K562 (cell line): ENCODE data around the gene AKAIN1. TPM values are rescaled to one million over a fixed set of nuclear protein-coding genes. Genes with fewer than 3 reads are reported as not detected.

Experiments
- ARID4B ChIP-seq: sonication (generic); formaldehyde crosslinking; IDR thresholded peaks from 2 replicates; pipeline ENCODE4 v1.8.0; 2022; ENCODE audit warnings: mild to moderate bottlenecking, missing genetic modification reagents
- CSDE1 ChIP-seq, 2 experiments: fragments of 450-650 bp; IDR thresholded peaks; 2 replicates each; pipeline ENCODE4 v1.6.1; 2016; ENCODE audit warnings: mild to moderate bottlenecking in 1 of 2
- CTBP1 ChIP-seq: fragments of 450-650 bp; IDR thresholded peaks from 2 replicates; pipeline ENCODE4 v1.6.1; 2016; ENCODE audit warnings: borderline replicate concordance
- HOMEZ ChIP-seq: fragments of 250-450 bp; sonication (Bioruptor Pico); IDR thresholded peaks from 2 replicates; pipeline ENCODE4 v1.4.0; 2020; ENCODE audit warnings: mild to moderate bottlenecking, moderate library complexity
- MAZ ChIP-seq, 2 experiments: fragments of 450-650 bp in 1 of 2; sonication (generic) in 1 of 2; formaldehyde crosslinking; IDR thresholded peaks in 1 of 2; conservative IDR thresholded peaks in 1 of 2; 2 replicates each; pipeline versions ENCODE4 v1.4.0 to v1.5.0; 2020; ENCODE audit warnings: mild to moderate bottlenecking in 1 of 2, missing genetic modification reagents in 1 of 2
- MEIS2 ChIP-seq: fragments of 450-650 bp; IDR thresholded peaks from 2 replicates; pipeline ENCODE4 v1.6.1; 2014; ENCODE audit warnings: mild to moderate bottlenecking; ENCODE audit not compliant: partially characterized antibody
- MTA3 ChIP-seq: fragments of 450-650 bp; formaldehyde crosslinking; IDR thresholded peaks from 2 replicates; pipeline ENCODE4 v1.6.1; 2017; ENCODE audit warnings: mild to moderate bottlenecking, borderline replicate concordance
- NFRKB ChIP-seq: fragments of 450-650 bp; IDR thresholded peaks from 2 replicates; pipeline ENCODE4 v1.6.1; 2016; ENCODE audit warnings: low read depth
- NFYB ChIP-seq: IDR thresholded peaks from 2 replicates; pipeline ENCODE4 v1.6.1; 2011; ENCODE audit warnings: mild to moderate bottlenecking, moderate library complexity; ENCODE audit not compliant: insufficient read length; ENCODE audit errors: extremely low read depth
- NR2C2 ChIP-seq, 2 experiments: fragments of 200-800 bp in 1 of 2; sonication (Bioruptor generic) in 1 of 2; sonication (generic) in 1 of 2; formaldehyde crosslinking in 1 of 2; IDR thresholded peaks; 2 replicates each; pipeline versions ENCODE4 v1.6.1 to v1.8.0; 2016 to 2022; ENCODE audit warnings: mild to moderate bottlenecking in 1 of 2, missing compliant biosample characterization in 1 of 2, missing genetic modification characterization in 1 of 2, missing genetic modification reagents in 1 of 2
- RNF219 ChIP-seq: fragments of 250-450 bp; sonication (Bioruptor Pico); IDR thresholded peaks from 2 replicates; pipeline ENCODE4 v1.5.0; 2022; ENCODE audit warnings: mild to moderate bottlenecking
- SAP30 ChIP-seq: fragments of 200-600 bp; sonication (generic); IDR thresholded peaks from 2 replicates; pipeline ENCODE4 v1.6.1; 2012; ENCODE audit warnings: borderline replicate concordance, low read depth, mild to moderate bottlenecking, moderate library complexity, low read length, control low read depth, inconsistent platforms; ENCODE audit not compliant: insufficient read depth, poor library complexity, severe bottlenecking
- SREBF1 ChIP-seq: fragments of 150-350 bp; IDR thresholded peaks from 2 replicates; pipeline ENCODE4 v1.6.1; 2014; ENCODE audit warnings: antibody characterized with exemption, low read depth, low read length, borderline replicate concordance
- TAF9B ChIP-seq: fragments of 450-650 bp; IDR thresholded peaks from 2 replicates; pipeline ENCODE4 v1.6.1; 2018; ENCODE audit warnings: mild to moderate bottlenecking; ENCODE audit not compliant: partially characterized antibody
- TAL1 ChIP-seq: fragments of 450-650 bp; IDR thresholded peaks from 2 replicates; pipeline ENCODE4 v1.6.1; 2016; ENCODE audit warnings: mild to moderate bottlenecking
- ZNF75A ChIP-seq: fragments of 450-650 bp; formaldehyde crosslinking; IDR thresholded peaks from 2 replicates; pipeline ENCODE4 v1.4.0; 2020; ENCODE audit warnings: mild to moderate bottlenecking
- ZNF76 ChIP-seq: fragments of 250-450 bp; sonication (Bioruptor Pico); IDR thresholded peaks from 2 replicates; pipeline ENCODE4 v1.4.0; 2020; ENCODE audit warnings: mild to moderate bottlenecking, moderate library complexity, borderline replicate concordance
- ZSCAN29 ChIP-seq: fragments of 450-650 bp; IDR thresholded peaks from 2 replicates; pipeline ENCODE4 v1.6.1; 2017
- polyA plus RNA-seq, 8 experiments: library from polyadenylated mRNA; depleted of rRNA in 4 of 8; stranded (reverse) in 5 of 8; unstranded in 3 of 8; fragments of >200 nt; fragmentation: Nextera tagmentation in 2 of 8; fragmentation: Illumina TruSeq in 1 of 8; extraction: Ambion mirVana in 2 of 8; extraction: Trizol in 1 of 8; gene quantifications; 2 replicates each; pipeline versions ENCODE4 v1.2.1 to v1.2.3, GENCODE V29; 2011 to 2014; ENCODE audit warnings: inconsistent platforms in 1 of 8, missing spikeins in 1 of 8
- total RNA-seq, 7 experiments: library from RNA; depleted of rRNA in 6 of 7; stranded (reverse); fragments of >200 nt in 6 of 7; fragmentation: Illumina TruSeq in 2 of 7; extraction: Trizol in 2 of 7; gene quantifications; 2 replicates each; pipeline versions ENCODE4 v1.2.1 to v1.2.3, GENCODE V29; 2011 to 2021; ENCODE audit warnings: low replicate concordance in 1 of 7

AKAIN1 gene
- total and polyA plus RNA-seq, 9 of the 15 experiments (the other 6 are each of a cell fraction or from before 2014, with no cell fraction given): not detected

GRCh38 chr18:5237723-5238370 is 40.8 kb upstream of the AKAIN1 start (continued):
- no peak for TF ChIP-seq ARID4B (CRISPR knock-in tag)
- peak; percentile 85; the same call in 1 of the 2 replicates for TF ChIP-seq MTA3
- peak; percentile 72 for TF ChIP-seq NR2C2 (CRISPR knock-in tag; IDR thresholded peaks at IDR 0.05)
- peak; percentile 86 for TF ChIP-seq NR2C2 (tag; IDR thresholded peaks at IDR 0.05)
- TF ChIP-seq TAF9B: peak; percentile 18
- TF ChIP-seq MEIS2: peak; percentile 32
- TF ChIP-seq NFYB: peak; percentile 15
- no peak for TF ChIP-seq ZNF75A (CRISPR knock-in tag)
- TF ChIP-seq ZSCAN29: peak; percentile 56; the same call in 1 of the 2 replicates
- TF ChIP-seq SAP30: peak; percentile 27
- TF ChIP-seq CSDE1 (IDR thresholded peaks at IDR 0.05): peak in 1 of 2 experiments; percentile 14; a peak in 1 of 4 replicates
- peak; percentile 90 for TF ChIP-seq CTBP1
- no peak for TF ChIP-seq TAL1
- TF ChIP-seq RNF219 (CRISPR knock-in tag): no peak
- peak; percentile 59; the same call in 1 of the 2 replicates for TF ChIP-seq ZNF76 (CRISPR knock-in tag)
- TF ChIP-seq NFRKB: peak; percentile 92
- peak; percentile 94 to 95 for TF ChIP-seq MAZ (CRISPR knock-in tag; conservative IDR thresholded peaks at IDR 0.05 in 1 of 2, IDR thresholded peaks at IDR 0.05 in 1 of 2)
- no peak for TF ChIP-seq HOMEZ
- no peak for TF ChIP-seq SREBF1
